ENCODE data around the gene MRPL58.
"Not testable (repeated sequence)": the region's sequence is repeated elsewhere in the genome, so short reads cannot be mapped to it uniquely, and the experiment has no call there.

MRPL58 gene

DNA sequence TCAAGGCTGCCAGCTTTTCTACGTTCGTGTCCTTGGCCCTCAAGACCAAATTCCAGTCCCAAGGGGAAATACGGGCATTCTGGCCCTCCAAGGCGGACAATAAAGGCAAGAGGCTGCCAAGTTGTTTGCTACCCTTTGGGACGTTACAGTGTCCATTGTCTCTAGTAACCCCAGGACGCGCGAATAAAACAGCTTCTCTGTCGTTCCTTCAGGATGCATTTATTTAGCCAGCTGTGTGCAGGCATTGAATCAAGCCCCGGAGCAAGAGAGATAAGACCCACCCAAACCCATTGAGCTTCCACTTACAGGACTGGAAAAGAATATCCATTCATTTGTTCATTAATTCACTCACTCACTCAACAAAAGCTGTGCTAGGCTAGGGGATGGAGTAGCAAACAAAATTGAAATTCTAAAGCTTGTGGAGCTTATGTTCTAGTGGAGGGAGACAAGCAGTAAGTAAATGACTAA, 656 bp downstream of the MRPL58 start:
- peak; percentile 7 for DNase-seq (ENCODE audit: low spot score)

DNA sequence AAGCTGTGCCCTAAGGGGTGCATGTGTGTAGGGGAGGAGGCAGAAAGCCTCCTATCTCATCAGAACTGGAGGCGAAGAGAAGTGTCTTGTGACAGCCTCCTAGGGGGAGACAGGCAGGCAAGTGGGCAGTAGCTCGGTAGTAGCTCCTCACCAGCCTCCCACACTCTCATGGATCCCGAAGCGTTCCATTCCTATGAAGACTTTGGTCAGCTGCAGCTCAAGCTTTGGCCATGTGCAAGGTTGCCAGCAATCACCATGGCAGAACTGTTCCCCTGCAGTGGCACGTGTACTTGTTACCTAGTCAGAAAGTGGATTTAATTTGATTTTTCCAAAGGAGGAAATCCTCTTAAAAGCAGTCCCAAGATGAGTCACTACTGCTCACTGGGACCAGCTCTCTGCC, 6.7 kb downstream of the MRPL58 start:
- no peak for DNase-seq (ENCODE audit: low spot score)

DNA sequence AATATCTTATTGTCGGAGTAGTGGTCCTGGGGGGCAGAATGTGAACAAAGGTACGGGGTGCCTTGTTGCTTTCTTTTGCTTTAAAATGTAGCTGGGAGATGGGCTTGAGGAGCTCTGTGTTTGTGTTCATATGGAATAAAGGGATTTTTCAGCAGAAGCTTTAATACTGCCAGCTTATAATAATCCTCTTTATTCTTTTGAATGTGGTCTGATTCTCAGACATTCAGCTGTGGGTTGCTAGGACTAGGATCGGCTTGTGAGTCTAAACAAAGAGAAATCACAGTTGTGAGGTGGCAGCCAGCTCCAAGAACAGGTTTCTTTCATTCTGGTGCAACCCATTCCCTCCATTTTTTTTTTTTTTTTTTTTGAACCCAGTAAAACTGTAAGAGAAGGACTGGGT, 7.2 kb downstream of the MRPL58 start:
- no peak for DNase-seq (ENCODE audit: low spot score)

DNA sequence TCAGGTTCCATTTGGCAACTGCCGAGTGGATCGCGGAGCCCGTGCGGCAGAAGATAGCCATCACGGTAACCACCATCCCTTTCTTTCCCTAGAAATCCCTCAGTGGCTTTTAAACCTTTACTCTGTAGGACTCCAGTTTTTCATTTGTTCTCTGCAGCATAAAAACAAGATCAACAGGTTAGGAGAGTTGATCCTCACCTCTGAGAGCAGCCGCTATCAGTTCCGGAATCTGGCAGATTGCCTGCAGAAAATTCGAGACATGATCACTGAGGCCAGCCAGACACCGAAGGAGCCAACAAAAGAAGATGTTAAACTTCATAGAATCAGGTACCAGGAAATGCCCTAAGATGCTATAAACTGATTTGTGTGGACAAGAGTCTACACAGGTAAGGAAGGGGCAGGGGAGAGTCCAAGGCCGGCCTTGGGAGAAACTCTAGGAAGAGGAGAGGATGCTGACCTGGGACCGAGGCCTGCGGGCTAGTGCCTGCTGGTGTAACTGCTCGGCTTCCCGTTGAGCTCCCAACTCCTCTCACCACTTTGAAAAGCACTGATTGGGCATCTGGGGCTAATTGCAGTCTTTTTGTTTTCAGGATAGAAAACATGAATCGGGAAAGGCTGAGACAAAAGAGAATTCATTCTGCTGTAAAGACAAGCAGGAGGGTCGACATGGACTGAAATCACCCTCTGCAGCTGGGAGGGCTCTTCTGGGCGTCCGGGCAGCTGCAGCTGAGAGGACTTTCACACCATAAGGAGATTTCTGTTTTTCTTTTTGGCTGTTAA, 8.1 kb downstream of the MRPL58 start:
- DNase-seq (ENCODE audit: low spot score) = no peak

DNA sequence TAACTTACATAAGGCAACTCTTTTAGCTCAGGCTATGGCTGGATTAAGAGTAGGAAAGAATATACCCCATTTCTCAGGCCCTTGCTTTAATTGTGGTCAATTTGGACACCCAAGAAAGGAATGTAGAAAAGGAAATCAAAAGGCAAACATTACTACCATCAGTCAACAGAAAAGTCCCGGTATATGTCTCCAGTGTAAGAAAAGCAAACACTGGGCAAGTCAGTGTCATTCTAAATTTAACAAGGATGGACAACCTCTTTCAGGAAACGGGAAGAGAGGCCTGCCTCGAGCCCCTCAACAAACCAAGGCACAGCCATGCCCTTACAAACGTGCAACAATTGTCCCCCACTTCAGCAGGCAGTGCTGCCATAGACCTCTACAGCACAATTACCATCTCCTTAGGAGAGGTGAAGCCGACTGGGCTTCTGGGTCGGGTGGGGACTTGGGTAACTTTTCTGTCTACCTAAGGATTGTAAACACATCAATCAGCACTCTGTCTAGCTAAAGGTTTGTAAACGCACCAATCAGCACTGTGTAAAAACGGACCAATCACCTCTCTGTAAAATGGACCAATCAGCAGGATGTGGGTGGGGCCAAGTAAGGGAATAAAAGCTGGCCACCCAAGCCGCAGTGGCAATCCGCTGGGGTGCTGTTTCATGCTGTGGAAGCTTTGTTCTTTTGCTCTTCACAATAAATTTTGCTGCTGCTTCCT, 12.4 kb downstream of the MRPL58 start:
- no peak for DNase-seq (ENCODE audit: low spot score)

DNA sequence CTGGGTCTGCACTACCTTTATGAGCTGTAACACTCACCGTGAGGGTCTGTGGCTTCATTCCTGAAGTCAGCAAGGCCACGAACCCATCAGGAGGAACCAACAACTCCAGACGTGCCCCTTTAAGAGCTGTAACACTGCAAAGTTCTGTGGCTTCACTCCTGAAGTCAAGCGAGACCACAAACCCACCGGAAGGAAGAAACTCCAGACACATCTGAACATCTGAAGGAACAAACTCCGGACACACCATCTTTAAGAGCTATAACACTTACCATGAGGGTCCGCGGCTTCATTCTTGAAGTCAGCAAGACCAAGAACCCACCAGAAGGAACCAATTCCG, 12.9 kb downstream of the MRPL58 start:
- not testable (repeated sequence) for DNase-seq (ENCODE audit: low spot score)

DNA sequence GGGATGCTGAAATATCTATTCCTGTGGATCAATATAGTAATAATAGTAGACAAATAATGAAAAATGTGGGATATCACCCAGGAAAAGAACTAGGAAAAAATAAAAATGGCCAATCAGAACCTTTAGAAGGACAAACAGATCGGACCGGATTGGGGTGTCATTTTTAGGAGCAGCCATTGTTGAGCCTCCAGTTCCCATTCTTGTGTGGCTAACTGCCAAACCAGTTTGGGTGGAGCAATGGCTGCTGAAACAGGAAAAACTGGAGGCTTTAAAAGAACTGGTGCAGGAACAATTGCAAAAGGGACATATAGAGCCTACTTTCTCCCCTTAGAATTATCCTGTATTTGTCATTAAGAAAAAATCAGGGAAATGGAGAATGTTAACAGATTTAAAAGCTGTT, 14.2 kb downstream of the MRPL58 start:
- DNase-seq (ENCODE audit: low spot score) = not testable (repeated sequence)

DNA sequence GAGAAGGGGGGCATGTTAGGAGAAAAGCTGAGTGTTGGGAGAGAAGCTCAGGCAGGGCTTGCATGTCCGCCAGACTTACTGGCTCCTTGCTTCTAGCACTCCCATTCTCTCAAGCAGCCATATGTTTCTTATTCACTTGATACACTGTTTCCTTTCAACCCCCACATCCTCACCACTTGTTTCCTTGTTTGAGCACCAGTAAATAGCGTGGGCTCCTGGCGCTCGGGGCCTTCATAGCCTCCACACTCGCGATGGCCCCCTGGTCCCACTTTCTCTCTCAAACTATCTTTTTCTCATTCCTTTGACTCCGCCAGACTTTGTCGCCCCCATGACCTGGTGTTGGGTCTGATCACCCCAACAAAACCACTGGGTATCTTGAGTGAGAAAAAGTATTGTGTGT, 17.7 kb downstream of the MRPL58 start:
- DNase-seq (ENCODE audit: low spot score) = no peak

DNA sequence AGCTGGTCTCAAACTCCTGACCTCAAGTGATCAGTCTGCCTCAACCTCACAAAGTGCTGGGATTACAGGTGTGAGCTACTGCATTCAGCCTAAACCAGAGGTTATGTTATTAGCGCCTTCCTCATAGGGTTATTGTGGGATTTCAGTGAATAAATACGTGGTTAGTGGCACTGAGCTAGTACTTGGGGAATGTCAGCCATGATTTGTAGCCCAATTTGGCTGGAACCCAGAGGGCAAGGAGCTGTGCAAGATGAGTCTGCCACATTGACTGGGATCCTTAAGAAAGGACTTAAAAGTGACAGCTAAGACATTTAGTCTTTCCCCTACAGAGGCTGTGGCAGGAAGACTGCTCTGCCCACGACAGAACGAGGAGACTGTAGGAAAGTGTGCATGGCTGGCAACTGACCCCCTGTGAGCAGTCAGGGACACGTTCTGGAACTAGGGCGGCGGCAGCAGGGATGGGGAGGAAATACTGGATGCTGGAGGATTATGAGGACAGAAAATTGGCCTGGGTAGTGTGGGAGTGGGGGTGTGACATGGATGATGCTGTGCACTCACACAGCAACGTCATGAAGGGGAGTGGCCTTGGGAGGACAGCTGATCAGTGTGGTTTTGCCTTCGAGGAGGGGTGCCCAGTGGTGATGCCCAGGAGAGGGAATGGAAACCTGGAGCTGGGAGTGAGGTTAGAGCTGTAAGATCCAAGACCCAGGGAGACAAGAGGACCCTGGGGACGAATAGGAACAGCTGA, 19.7 kb downstream of the MRPL58 start:
- peak; percentile 65 for DNase-seq (ENCODE audit: low spot score)

DNA sequence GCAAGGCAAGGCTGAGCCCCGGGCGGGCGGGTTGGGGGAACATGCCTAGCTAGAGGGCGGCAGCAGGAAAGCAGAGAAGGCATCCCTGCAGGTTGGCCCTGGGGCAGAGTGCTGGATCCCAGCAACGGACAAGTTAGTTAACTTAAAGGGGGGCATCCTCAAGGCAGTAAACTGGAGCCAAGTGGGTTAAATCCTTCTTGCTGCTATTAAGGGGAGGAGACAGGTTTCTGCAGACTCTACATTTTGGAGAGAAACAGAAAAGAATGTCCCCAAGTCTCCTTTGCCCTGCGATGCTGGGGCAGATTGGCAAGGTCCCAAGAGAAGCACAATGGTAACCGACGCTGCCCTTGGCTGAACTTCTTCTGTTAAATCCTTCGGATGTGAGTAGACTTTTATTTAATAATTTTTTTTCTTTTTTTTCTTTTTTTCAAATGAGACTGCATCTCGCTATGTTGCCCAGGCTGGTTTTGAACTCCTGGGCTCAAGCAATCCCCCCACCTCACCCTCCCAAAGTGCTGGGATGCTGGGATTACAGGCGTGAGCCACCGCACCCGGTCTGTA, 20.3 kb downstream of the MRPL58 start:
- DNase-seq (ENCODE audit: low spot score) = peak; percentile 22

DNA sequence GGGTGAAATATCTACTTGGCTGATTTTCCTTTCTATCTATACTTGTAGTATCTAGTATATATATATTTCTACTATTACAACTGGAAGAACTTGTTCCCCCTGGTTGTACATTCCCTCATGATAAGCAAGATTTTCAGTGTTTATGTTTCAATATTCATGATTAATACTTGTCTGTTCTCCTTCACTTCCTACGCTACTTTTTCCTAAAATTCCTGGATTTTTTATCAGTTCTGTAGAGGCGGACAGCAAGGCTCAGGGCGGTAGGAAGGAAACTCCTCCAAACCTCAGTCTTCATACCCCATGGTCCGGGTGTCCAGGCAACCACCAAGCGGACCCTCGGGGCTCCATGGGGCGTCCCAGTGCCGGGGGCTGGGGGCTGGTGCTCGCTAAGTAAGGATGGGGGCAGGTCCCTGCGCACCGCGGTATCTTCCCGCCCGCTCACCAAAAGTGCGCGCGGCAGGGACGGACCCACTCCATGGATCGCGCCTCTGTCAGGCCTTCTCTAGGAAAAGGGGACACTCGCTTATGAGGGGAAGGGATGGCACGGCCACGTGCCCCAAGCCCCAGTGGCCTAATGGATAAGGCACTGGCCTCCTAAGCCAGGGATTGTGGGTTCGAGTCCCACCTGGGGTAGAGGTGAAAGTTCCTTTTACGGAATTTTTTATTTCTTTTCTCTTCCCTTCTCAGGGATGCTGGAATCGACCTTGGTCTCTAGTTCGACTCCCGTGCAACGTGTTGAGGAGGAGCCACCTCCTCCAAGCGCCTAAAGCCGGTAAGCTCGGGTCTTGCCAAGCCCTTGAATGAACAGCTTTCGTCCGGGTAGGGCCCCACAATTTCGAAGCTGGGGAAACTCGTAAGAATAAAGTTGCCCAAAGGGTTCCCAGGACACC, 21.1 kb downstream of the MRPL58 start:
- peak; percentile 95 for DNase-seq (ENCODE audit: low spot score)

DNA sequence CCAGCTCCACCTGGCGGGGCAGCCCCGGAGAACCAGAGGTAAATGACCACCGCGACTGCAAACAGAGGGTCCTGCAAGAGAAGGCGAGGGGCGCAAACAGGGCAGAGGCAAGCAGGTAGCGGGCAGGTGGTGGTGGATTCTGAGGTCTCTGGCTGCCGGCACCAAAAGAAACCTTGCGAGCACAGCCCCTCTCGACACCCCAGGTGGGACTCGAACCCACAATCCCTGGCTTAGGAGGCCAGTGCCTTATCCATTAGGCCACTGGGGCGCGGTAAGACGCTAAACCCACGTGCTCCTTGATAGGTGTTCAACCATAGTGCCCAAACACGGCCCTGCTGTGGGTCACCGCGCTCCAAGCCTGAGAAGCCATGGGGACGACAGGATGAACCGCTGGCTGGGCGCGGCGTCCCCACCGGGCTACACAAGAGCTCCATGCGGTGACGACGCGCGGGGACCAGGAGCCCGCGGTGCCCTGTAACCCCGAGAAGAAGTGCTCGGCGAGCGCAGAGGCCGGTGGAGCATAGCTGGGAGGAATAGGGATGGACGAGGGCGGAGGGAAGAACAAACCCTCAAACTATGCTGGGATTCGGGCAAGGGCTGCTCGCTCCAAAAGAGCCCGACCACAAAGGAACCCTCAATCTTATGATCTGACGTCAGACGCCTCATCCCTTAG, 21.9 kb downstream of the MRPL58 start:
- peak; percentile 93 for DNase-seq (ENCODE audit: low spot score)

DNA sequence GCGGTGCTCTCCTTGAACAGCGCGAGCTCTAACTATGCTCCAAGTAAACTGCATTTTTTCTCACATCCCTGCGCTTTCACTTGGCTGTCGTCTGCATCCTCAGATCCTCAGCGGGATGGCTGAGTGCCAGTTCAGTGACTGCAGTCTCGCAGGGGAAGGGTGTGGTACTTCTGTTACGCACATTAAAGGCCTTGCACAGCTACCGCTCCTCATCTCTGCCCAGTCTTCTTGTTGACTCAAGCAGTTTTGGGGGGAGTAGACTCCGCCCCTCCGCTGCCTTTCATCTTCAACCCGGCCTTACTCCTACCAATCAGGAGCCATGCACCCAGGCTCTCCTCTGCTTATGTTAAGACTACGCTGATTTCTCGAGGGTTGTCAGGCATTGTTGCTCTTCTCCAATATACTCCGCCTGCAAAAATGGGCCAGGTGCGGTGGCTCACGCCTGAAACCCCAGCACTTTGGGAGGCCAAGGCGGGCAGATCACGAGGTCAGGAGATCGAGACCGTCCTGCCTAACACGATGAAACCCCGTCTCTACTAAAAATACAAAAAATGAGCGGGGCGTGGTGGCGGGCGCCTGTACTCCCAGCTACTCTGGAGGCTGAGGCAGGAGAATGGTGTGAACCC, 24.3 kb downstream of the MRPL58 start:
- DNase-seq (ENCODE audit: low spot score) = no peak

DNA sequence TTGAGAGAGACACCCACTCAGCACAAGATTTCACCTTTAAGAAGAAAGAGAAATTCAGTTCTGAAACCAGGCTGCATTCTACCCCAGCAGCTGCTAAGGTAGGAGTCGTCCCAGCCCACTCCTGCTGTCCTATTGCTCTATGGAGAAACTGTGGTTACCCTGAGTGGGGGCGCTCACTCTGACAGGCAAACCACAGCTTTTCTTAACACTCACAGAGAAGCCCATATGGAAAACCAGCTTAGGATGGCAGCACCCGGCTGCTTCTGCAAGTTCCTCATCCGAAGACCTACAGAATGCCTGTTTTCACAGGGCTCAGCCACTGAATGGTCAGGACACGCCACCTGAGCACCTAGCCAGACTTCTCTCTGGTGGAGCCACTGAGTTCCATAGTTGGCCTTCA, 26.8 kb downstream of the MRPL58 start:
- no peak for DNase-seq (ENCODE audit: low spot score)

DNA sequence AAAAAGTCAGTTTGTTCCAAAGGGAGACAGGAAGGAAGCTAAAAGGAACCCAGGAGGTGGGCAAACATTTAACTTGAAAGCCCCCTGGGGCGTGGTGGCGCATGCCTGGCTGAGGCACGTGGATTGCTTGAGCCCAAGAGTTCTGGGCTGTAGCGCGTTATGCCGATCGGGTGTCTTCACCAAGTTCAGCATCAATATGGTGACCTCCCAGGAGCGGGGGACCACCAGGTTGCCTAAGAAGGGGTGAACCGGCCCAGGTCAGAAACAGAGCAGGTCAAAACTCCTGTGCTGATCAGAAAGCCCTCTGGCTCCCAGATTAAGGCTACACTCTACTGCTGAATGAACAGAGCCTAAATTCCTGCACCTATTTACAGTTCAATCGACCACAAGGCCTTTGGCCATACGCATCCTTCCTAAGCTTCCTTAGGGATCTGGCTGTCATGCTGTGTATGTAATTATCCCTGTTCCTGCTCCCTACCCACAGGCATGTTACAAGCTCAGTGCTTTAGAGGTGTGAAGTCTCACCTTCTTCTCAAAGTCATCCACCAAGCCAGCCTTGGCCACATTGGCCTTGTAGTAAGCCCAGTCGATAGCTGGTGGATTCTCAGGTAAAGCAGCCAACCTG, 29.3 kb downstream of the MRPL58 start:
- no peak for DNase-seq (ENCODE audit: low spot score)

DNA sequence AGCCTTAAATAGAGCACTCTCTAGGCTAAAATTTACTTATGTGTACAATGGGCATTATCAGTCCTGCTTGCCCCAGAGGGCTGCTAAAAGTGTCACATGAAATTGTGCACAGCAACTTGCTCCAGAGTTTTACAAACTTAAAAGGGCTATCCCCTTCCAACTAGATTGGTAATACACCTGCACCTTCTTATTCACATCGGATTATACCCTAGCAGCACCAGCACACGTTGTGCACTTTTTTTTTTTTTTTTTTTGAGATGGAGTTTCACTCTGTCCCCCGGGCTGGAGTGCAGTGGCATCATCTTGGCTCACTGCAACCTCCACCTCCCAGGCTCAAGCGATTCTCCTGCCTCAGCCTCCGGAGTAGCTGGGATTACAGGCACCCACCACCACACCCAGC, 31.3 kb downstream of the MRPL58 start:
- DNase-seq (ENCODE audit: low spot score) = not testable (repeated sequence)

DNA sequence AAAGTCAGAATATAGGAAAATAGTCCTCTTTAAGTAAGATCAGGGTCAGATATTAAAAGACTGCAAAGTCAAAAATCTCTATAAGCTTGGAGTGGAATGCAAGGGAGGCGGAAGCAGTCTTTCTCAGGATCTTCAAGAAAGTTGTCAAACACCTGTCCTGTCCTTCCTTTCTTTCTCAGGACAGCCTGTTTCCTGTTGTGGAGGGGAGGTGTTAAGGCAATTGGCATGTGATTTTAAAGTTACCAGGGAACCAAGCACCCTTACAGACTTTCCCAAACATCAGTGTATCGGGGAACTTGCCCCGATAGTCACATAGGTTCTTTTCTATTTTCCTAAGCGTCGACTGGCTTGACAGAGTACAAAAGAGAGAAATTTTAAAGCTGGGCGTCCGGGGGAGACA, 32.2 kb downstream of the MRPL58 start:
- DNase-seq (ENCODE audit: low spot score) = no peak

DNA sequence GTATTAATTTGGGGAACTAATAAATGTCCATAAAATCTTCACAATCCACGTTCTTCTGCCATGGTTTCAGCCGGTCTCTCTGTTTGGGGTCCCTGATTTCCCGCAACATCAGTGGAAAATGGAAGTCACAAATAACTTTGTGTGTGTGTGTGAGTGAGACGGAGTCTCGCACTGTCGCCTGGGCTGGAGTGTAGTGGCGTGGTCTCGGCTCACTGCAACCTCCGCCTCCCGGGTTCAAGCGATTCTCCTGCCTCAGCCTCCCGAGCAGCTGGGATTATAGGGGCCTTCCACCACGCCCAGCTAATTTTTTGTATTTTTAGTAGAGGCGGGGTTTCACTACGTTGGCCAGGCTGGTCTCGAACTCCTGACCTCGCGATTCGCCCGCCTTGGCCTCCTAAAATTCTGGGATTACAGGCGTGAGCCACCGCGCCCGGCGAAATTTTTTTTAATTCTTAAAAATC, 33.5 kb downstream of the MRPL58 start:
- not testable (repeated sequence) for DNase-seq (ENCODE audit: low spot score)

DNA sequence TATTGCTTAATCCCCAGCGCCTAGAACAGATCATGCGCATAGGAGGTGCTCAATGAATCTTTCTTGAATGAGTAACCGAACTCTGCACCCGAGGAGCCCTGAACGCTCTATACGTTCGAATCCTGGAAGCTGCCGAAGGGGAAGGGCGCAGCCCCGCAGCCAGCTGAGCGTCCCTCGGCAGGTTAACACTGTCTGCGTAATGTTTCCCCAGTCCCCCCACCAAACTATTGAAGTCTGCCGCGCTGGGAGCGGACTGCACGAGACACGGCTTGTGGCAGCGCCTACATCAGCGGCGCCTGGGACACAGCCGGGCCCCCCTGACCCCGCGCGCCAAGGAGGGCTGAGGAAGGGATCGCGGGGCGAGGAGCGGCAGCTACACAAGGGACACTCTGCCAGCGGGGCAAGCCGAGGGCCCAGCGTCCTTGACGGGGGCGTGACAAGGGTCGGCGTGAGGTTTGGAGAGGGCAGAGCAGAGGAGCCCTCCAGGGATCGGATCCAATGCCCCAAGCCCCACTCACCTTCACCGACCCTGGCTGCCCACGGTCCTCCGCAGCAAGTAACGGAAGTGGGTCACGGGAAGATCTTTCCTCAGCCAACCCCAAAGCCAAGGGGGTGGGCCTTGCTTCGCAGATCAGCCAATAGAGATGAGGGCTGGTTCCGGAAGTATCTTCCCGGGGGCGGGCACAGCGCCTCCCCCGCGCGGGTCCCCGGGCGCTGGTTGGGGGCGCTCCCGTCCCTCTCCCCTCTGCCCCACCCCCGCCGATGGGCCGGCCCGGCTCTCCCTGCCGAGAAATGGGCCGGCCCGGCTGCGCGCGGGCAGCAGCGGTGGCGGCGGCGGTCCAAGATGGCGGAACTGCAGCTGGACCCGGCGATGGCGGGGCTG, 34.2 kb downstream of the MRPL58 start, which contains the start of the genes ATP5PD and KCTD2:
Gene ATP5PD (minus strand): TSS at position 563 of the 883 bp plus-strand sequence. CDS start 4,319 bp downstream, outside the sequence.
Gene KCTD2 (plus strand): TSS at position 819 of the 883 bp plus-strand sequence. CDS start 26 bp downstream, at position 845.
- DNase-seq (ENCODE audit: low spot score) = peak; percentile 97

Data from kidney tubule cell (primary cell).